Fibroblast of lung (primary cell): ENCODE measurements around the gene MCTP2. TPM values are rescaled to one million over a fixed set of nuclear protein-coding genes. Genes with fewer than 3 reads are reported as not detected.

Experiments
- DNase-seq, 2 donors: peaks; one replicate each; pipeline versions ENCODE4 v3.0.0 to v3.0.0-alpha.2; 2010; ENCODE audit warnings: low read depth in 2 of 2
- H2AFZ ChIP-seq: 2 replicates; pipeline ENCODE4 v1.5.1; 2012; ENCODE audit warnings: low read length, control low read depth, inconsistent platforms
- H3K27ac ChIP-seq: 2 replicates; pipeline ENCODE4 v1.5.1; 2011; ENCODE audit warnings: low read length, control low read depth; ENCODE audit not compliant: insufficient read depth
- H3K27me3 ChIP-seq: 2 replicates; pipeline ENCODE4 v1.5.1; 2011; ENCODE audit warnings: mild to moderate bottlenecking, low read length; ENCODE audit not compliant: control insufficient read depth, insufficient read depth
- H3K36me3 ChIP-seq: 2 replicates; pipeline ENCODE4 v1.5.1; 2011; ENCODE audit warnings: low read length; ENCODE audit not compliant: control insufficient read depth, insufficient read depth
- H3K4me1 ChIP-seq: 2 replicates; pipeline ENCODE4 v1.5.1; 2011; ENCODE audit warnings: low read length; ENCODE audit not compliant: control insufficient read depth, insufficient read depth; ENCODE audit errors: extremely low read depth
- H3K4me2 ChIP-seq: 2 replicates; pipeline ENCODE4 v1.5.1; 2011; ENCODE audit warnings: low read length, control low read depth; ENCODE audit not compliant: insufficient read depth; ENCODE audit errors: extremely low read depth
- H3K4me3 ChIP-seq, 4 experiments: fragments of 200-600 bp in 1 of 4; sonication (generic) in 1 of 4; replicated peaks in 1 of 4; 2 replicates each; pipeline ENCODE4 v1.5.1; 2011 to 2016; ENCODE audit warnings: low read length in 4 of 4, low read depth in 3 of 4, mild to moderate bottlenecking in 3 of 4, control low read depth in 2 of 4, inconsistent platforms in 1 of 4, mixed read lengths in 1 of 4; ENCODE audit not compliant: insufficient read depth in 1 of 4; ENCODE audit errors: control extremely low read depth in 1 of 4
- H3K79me2 ChIP-seq: 2 replicates; pipeline ENCODE4 v1.5.1; 2012; ENCODE audit warnings: mild to moderate bottlenecking, low read length, inconsistent platforms; ENCODE audit not compliant: control insufficient read depth, insufficient read depth
- H3K9ac ChIP-seq: 2 replicates; pipeline ENCODE4 v1.5.1; 2011; ENCODE audit warnings: mild to moderate bottlenecking, low read length, control low read depth; ENCODE audit not compliant: insufficient read depth
- H3K9me3 ChIP-seq: 2 replicates; pipeline ENCODE4 v1.5.1; 2012; ENCODE audit warnings: low read depth, low read length; ENCODE audit not compliant: control insufficient read depth, insufficient read depth
- H4K20me1 ChIP-seq: 2 replicates; pipeline ENCODE4 v1.5.1; 2011; ENCODE audit warnings: low read length; ENCODE audit not compliant: control insufficient read depth, insufficient read depth; ENCODE audit errors: extremely low read depth
- CTCF ChIP-seq, 2 donors: IDR thresholded peaks in 1 of 2; conservative IDR thresholded peaks in 1 of 2; 1 replicate in 1 of 2; 2 replicates in 1 of 2; pipeline ENCODE4 v1.5.1; 2011 to 2012; ENCODE audit warnings: low read length in 2 of 2, control low read depth in 1 of 2, inconsistent platforms in 1 of 2, low read depth in 1 of 2, mild to moderate bottlenecking in 1 of 2
- EZH2 ChIP-seq: IDR thresholded peaks from 2 replicates; pipeline ENCODE4 v1.5.1; 2012; ENCODE audit warnings: low read length, control low read depth, mild to moderate bottlenecking; ENCODE audit errors: missing control alignments
- polyA plus RNA-seq, 2 donors: library from polyadenylated mRNA; depleted of rRNA in 1 of 2; stranded (reverse) in 1 of 2; unstranded in 1 of 2; fragments of >200 nt; gene quantifications; 2 replicates each; pipeline ENCODE4 v1.2.1, GENCODE V29; 2011 to 2012; ENCODE audit warnings: missing spikeins in 1 of 2
- total RNA-seq: library from RNA; depleted of rRNA; stranded (reverse); fragments of >200 nt; gene quantifications from 2 replicates; pipeline ENCODE4 v1.2.1, GENCODE V29; 2014

Gene MCTP2
- total and polyA plus RNA-seq, 2 donors (not counting 1 experiment from before 2014, with no cell fraction given): 3.6 to 14.5 TPM

GRCh38 chr15:94287794-94288246, 56.5 kb downstream of the MCTP2 start:
- Histone ChIP-seq H3K27me3 (no peaks in the 10 kb centered on the region), H3K79me2 (no peaks in the 10 kb centered on the region), H3K36me3 (no peaks in the 10 kb centered on the region), H3K4me2 (no peak overlapping the region), H3K27ac (no peak overlapping the region), H3K9me3 (no peaks in the 10 kb centered on the region), H2AFZ (no peak overlapping the region), H3K4me3 (no peak overlapping the region), H4K20me1 (no peaks in the 10 kb centered on the region), H3K9ac (no peak overlapping the region), H3K4me1 (no peaks in the 10 kb centered on the region)
- no peak for DNase-seq
- TF ChIP-seq EZH2: no peak
- no peak for TF ChIP-seq CTCF (conservative IDR thresholded peaks at IDR 0.05 in 1 of 2, IDR thresholded peaks at IDR 0.05 in 1 of 2; ENCODE audit: low read depth in 1 of 2, low read length in 2 of 2)

- Histone ChIP-seq H4K20me1 (no peaks in the 10 kb centered on the region), H3K79me2 (no peaks in the 10 kb centered on the region), H2AFZ (no peak overlapping the region), H3K27me3 (no peaks in the 10 kb centered on the region), H3K36me3 (no peaks in the 10 kb centered on the region), H3K27ac (no peak overlapping the region), H3K4me2 (no peak overlapping the region), H3K4me1 (no peaks in the 10 kb centered on the region), H3K9me3 (no peaks in the 10 kb centered on the region), H3K9ac (no peak overlapping the region), H3K4me3 (no peak overlapping the region)
- no peak for DNase-seq
- TF ChIP-seq CTCF (conservative IDR thresholded peaks at IDR 0.05 in 1 of 2, IDR thresholded peaks at IDR 0.05 in 1 of 2; ENCODE audit: low read depth in 1 of 2, low read length in 2 of 2) (no peak), EZH2 (no peak)
These were observed 59.4 kb downstream of the MCTP2 start for GRCh38 chr15:94290730-94291129.

GRCh38 chr15:94293411-94294402, 62.3 kb downstream of the MCTP2 start:
- Histone ChIP-seq H3K27ac (no peak overlapping the region), H3K4me1 (no peaks in the 10 kb centered on the region), H2AFZ (no peak overlapping the region), H3K4me2 (no peak overlapping the region), H3K27me3 (no peaks in the 10 kb centered on the region), H3K36me3 (no peaks in the 10 kb centered on the region), H3K9ac (no peak overlapping the region), H4K20me1 (no peaks in the 10 kb centered on the region), H3K79me2 (no peaks in the 10 kb centered on the region), H3K9me3 (no peaks in the 10 kb centered on the region), H3K4me3 (no peak overlapping the region)
- TF ChIP-seq CTCF (conservative IDR thresholded peaks at IDR 0.05 in 1 of 2, IDR thresholded peaks at IDR 0.05 in 1 of 2; ENCODE audit: low read depth in 1 of 2, low read length in 2 of 2): no peak
- no peak for TF ChIP-seq EZH2
- peak; percentile 21 to 36 for DNase-seq
